OCI-LY7 (cell line): Measurements from ENCODE around the gene C12orf56.

ENCODE experiments used
- CTCF ChIP-seq: fragments of 200-600 bp; sonication (generic); conservative IDR thresholded peaks from 2 replicates; pipeline ENCODE4 v1.5.1; 2014; ENCODE audit warnings: mild to moderate bottlenecking, antibody characterized with exemption, low read length, moderate library complexity, mixed read lengths
- EZH2phosphoT487 ChIP-seq: fragments of 200-600 bp; sonication (generic); IDR thresholded peaks from 2 replicates; pipeline ENCODE4 v1.6.1; 2018; ENCODE audit warnings: low read depth, borderline replicate concordance, mild to moderate bottlenecking, mixed run types, antibody characterized with exemption, low read length, moderate library complexity, mixed read lengths

GRCh38 chr12:64395739-64396138 lies 5.2 kb upstream of the C12orf56 start:
- TF ChIP-seq CTCF: no peak
- no peak for TF ChIP-seq EZH2phosphoT487
